GM18517 (cell line): Measurements from ENCODE around the gene MAP3K13.

Experiments used
- ATAC-seq: cut with Tn5 transposase; IDR thresholded peaks from one replicate; pipeline ENCODE4 v1.9.1; 2021; ENCODE audit warnings: mild to moderate bottlenecking, moderate library complexity; ENCODE audit not compliant: unreplicated experiment

The MAP3K13 gene

GRCh38 chr3:185498503-185499396 lies 135.8 kb downstream of the MAP3K13 start, which contains the start of gene TMEM41A:
TSS of gene TMEM41A (minus strand) at chr3:185499035. CDS start at chr3:185498961, 74 bp downstream.
- ATAC-seq = peak; percentile 90

GRCh38 chr3:185502987-185503386 lies 140.1 kb downstream of the MAP3K13 start:
- ATAC-seq = no peak

GRCh38 chr3:185503521-185503920 lies 140.6 kb downstream of the MAP3K13 start:
- ATAC-seq = no peak

- no peak for ATAC-seq
These were observed 141.7 kb downstream of the MAP3K13 start for GRCh38 chr3:185504636-185505035.

GRCh38 chr3:185507883-185508282 lies 144.9 kb downstream of the MAP3K13 start:
- ATAC-seq = no peak

- no peak for ATAC-seq
These were observed 145.5 kb downstream of the MAP3K13 start for GRCh38 chr3:185508335-185508991.

GRCh38 chr3:185511711-185512110 lies 148.8 kb downstream of the MAP3K13 start:
- ATAC-seq = no peak

GRCh38 chr3:185517387-185518130 lies 154.6 kb downstream of the MAP3K13 start:
- ATAC-seq = no peak

GRCh38 chr3:185519021-185519420 lies 156.1 kb downstream of the MAP3K13 start:
- no peak for ATAC-seq

GRCh38 chr3:185521349-185522138 lies 158.6 kb downstream of the MAP3K13 start:
- ATAC-seq = no peak

GRCh38 chr3:185526349-185526951 lies 163.5 kb downstream of the MAP3K13 start:
- no peak for ATAC-seq

- ATAC-seq = no peak
These were observed 164.4 kb downstream of the MAP3K13 start for GRCh38 chr3:185527364-185527763.

- ATAC-seq = no peak
These were observed 165.6 kb downstream of the MAP3K13 start for GRCh38 chr3:185528532-185528931.

- no peak for ATAC-seq
These were observed 167.9 kb downstream of the MAP3K13 start for GRCh38 chr3:185530856-185531255.

- ATAC-seq = no peak
These were observed 170.0 kb downstream of the MAP3K13 start for GRCh38 chr3:185532901-185533300.

GRCh38 chr3:185534511-185534910 lies 171.6 kb downstream of the MAP3K13 start:
- ATAC-seq = no peak

- peak; percentile 99 for ATAC-seq
These were observed 174.5 kb downstream of the MAP3K13 start for GRCh38 chr3:185537369-185537970.
